Prostate gland (tissue), 2 donors: Measurements from ENCODE around the gene DOP1A.

Experiments used
- CTCF ChIP-seq, 4 experiments: fragments of 200-600 bp in 2 of 4; fragments of 450-650 bp in 2 of 4; sonication (generic) in 2 of 4; IDR thresholded peaks; 1 replicate in 3 of 4; 2 replicates in 1 of 4; pipeline ENCODE4 v1.5.1; 2016 to 2019; ENCODE audit warnings: antibody characterized with exemption in 4 of 4, mild to moderate bottlenecking in 2 of 4, moderate library complexity in 2 of 4
- POLR2A ChIP-seq: fragments of 450-650 bp; IDR thresholded peaks from one replicate; pipeline ENCODE4 v1.6.1; 2016; ENCODE audit warnings: antibody characterized with exemption, mild to moderate bottlenecking
- POLR2AphosphoS5 ChIP-seq: sonication (generic); formaldehyde crosslinking; IDR thresholded peaks from one replicate; pipeline ENCODE4 v1.6.1; 2017; ENCODE audit warnings: antibody characterized with exemption

DNA sequence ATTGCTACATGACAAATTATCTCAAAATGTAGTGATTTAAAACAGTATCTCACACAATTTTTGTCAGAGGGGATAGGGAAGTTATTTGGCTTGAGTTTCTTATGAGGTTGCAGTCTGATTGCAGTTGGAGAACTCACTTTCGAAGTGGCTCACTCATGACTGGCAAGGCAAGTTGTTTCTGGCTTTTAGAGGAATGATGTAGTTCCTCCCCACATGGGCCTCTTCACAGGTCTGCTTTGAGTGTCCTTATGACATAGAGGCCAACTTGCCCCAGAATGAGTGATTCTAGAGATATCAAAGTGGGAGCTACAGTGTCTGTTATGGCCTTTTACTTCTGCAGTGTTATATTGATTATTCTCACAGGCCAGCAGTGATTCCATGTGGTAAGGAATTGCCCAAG lies 6.1 kb downstream of the DOP1A start:
- no peak for TF ChIP-seq POLR2A
- no peak for TF ChIP-seq CTCF (IDR thresholded peaks at IDR 0.05)
- TF ChIP-seq POLR2AphosphoS5 = no peak
